SJCRH30 (cell line): ENCODE measurements around the gene TRIML1. TPM values are rescaled to one million over a fixed set of nuclear protein-coding genes. Genes with fewer than 3 reads are reported as not detected.
"Not testable (repeated sequence)": the region's sequence is repeated elsewhere in the genome, so short reads cannot be mapped to it uniquely, and the experiment has no call there.

Source experiments
- DNase-seq, 2 experiments: peaks; one replicate each; pipeline ENCODE4 v3.0.0-alpha.2; 2015 to 2020
- H3K27ac ChIP-seq: fragments of 250-450 bp; sonication (Bioruptor Pico); 2 replicates; pipeline ENCODE4 v1.5.1; 2020; ENCODE audit warnings: mild to moderate bottlenecking, moderate library complexity
- H3K27me3 ChIP-seq: fragments of 250-450 bp; sonication (Bioruptor Pico); 2 replicates; pipeline ENCODE4 v1.5.1; 2020; ENCODE audit warnings: mild to moderate bottlenecking, moderate library complexity
- H3K36me3 ChIP-seq: fragments of 250-450 bp; sonication (Bioruptor Pico); 2 replicates; pipeline ENCODE4 v1.5.1; 2020; ENCODE audit warnings: mild to moderate bottlenecking, moderate library complexity
- H3K4me1 ChIP-seq: fragments of 250-450 bp; sonication (Bioruptor Pico); 2 replicates; pipeline ENCODE4 v1.5.1; 2020; ENCODE audit warnings: mild to moderate bottlenecking, moderate library complexity
- H3K4me3 ChIP-seq: fragments of 250-450 bp; sonication (Bioruptor Pico); 2 replicates; pipeline ENCODE4 v1.5.1; 2020; ENCODE audit warnings: mild to moderate bottlenecking, moderate library complexity
- H3K9me3 ChIP-seq: fragments of 250-450 bp; sonication (Bioruptor Pico); replicated peaks from 2 replicates; pipeline ENCODE4 v1.5.1; 2020; ENCODE audit warnings: mild to moderate bottlenecking, moderate library complexity
- total RNA-seq: library from RNA; depleted of rRNA; stranded (reverse); fragments of >200 nt; shearing (Covaris generic); gene quantifications from 2 replicates; pipeline ENCODE4 v1.2.3, GENCODE V29; 2014

Gene TRIML1
- total RNA-seq, 1 experiment from 2014 or later = not detected

GRCh38 chr4:188138227-188138626, 1.0 kb upstream of the TRIML1 start:
- Histone ChIP-seq H3K36me3 (no peaks in the 10 kb centered on the region), H3K4me1 (no peaks in the 10 kb centered on the region), H3K9me3 (no peaks in the 10 kb centered on the region), H3K27me3 (no peaks in the 10 kb centered on the region), H3K4me3 (no peak overlapping the region), H3K27ac (no peak overlapping the region)
- no peak for DNase-seq

GRCh38 chr4:188139671-188140070, 430 bp downstream of the TRIML1 start:
- Histone ChIP-seq H3K27ac (no peak overlapping the region), H3K4me3 (no peak overlapping the region), H3K36me3 (no peaks in the 10 kb centered on the region), H3K9me3 (no peaks in the 10 kb centered on the region), H3K4me1 (no peaks in the 10 kb centered on the region), H3K27me3 (no peaks in the 10 kb centered on the region)
- no peak for DNase-seq

- Histone ChIP-seq H3K9me3 (no peaks in the 10 kb centered on the region), H3K36me3 (no peaks in the 10 kb centered on the region), H3K27ac (no peak overlapping the region), H3K4me1 (no peaks in the 10 kb centered on the region), H3K27me3 (no peaks in the 10 kb centered on the region), H3K4me3 (no peak overlapping the region)
- no peak for DNase-seq
Measured at GRCh38 chr4:188143731-188144130, 4.5 kb downstream of the TRIML1 start.

GRCh38 chr4:188145601-188146000, 6.4 kb downstream of the TRIML1 start:
- Histone ChIP-seq H3K9me3 (no peaks in the 10 kb centered on the region), H3K4me3 (no peak overlapping the region)
- DNase-seq = no peak

GRCh38 chr4:188146618-188147017, 7.4 kb downstream of the TRIML1 start:
- DNase-seq = no peak
- Histone ChIP-seq H3K9me3 (no peaks in the 10 kb centered on the region), H3K4me3 (no peak overlapping the region), H3K4me1 (no peaks in the 10 kb centered on the region), H3K36me3 (no peaks in the 10 kb centered on the region), H3K27ac (no peak overlapping the region), H3K27me3 (no peaks in the 10 kb centered on the region)

More at GRCh38 chr4:188145601-188146000, 6.4 kb downstream of the TRIML1 start:
- Histone ChIP-seq H3K27me3 (no peaks in the 10 kb centered on the region), H3K4me1 (no peaks in the 10 kb centered on the region), H3K36me3 (no peaks in the 10 kb centered on the region), H3K27ac (no peak overlapping the region)

- Histone ChIP-seq H3K27me3 (no peaks in the 10 kb centered on the region), H3K27ac (no peak overlapping the region), H3K9me3 (no peaks in the 10 kb centered on the region), H3K36me3 (no peaks in the 10 kb centered on the region), H3K4me1 (no peaks in the 10 kb centered on the region), H3K4me3 (no peak overlapping the region)
- DNase-seq = no peak
Measured at GRCh38 chr4:188147176-188147575, 7.9 kb downstream of the TRIML1 start.

- no peak overlapping the region for H3K4me3 ChIP-seq
- H3K27ac ChIP-seq = no peak overlapping the region
- no peak for DNase-seq
- no peaks in the 10 kb centered on the region for H3K36me3 ChIP-seq
- H3K9me3 ChIP-seq = no peaks in the 10 kb centered on the region
- H3K27me3 ChIP-seq = no peaks in the 10 kb centered on the region
- no peaks in the 10 kb centered on the region for H3K4me1 ChIP-seq
Measured at GRCh38 chr4:188147776-188148175, 8.5 kb downstream of the TRIML1 start.

GRCh38 chr4:188154668-188155405, 15.6 kb downstream of the TRIML1 start:
- no peak overlapping the region for H3K4me3 ChIP-seq
- H3K4me1 ChIP-seq = no peaks in the 10 kb centered on the region
- no peak overlapping the region for H3K27ac ChIP-seq
- no peaks in the 10 kb centered on the region for H3K9me3 ChIP-seq
- DNase-seq = no peak
- H3K36me3 ChIP-seq = no peaks in the 10 kb centered on the region
- H3K27me3 ChIP-seq = no peaks in the 10 kb centered on the region

GRCh38 chr4:188158336-188158735, 19.1 kb downstream of the TRIML1 start:
- no peak overlapping the region for H3K27ac ChIP-seq
- no peaks in the 10 kb centered on the region for H3K36me3 ChIP-seq
- H3K9me3 ChIP-seq = no peaks in the 10 kb centered on the region
- no peak overlapping the region for H3K4me3 ChIP-seq
- no peak for DNase-seq
- no peaks in the 10 kb centered on the region for H3K4me1 ChIP-seq
- no peaks in the 10 kb centered on the region for H3K27me3 ChIP-seq

GRCh38 chr4:188159513-188160226, 20.4 kb downstream of the TRIML1 start:
- H3K4me3 ChIP-seq, H3K9me3 ChIP-seq, DNase-seq, H3K27ac ChIP-seq, H3K4me1 ChIP-seq, H3K27me3 ChIP-seq, H3K36me3 ChIP-seq: not testable (repeated sequence)

- no peak for DNase-seq
- Histone ChIP-seq H3K27me3 (no peaks in the 10 kb centered on the region), H3K9me3 (no peaks in the 10 kb centered on the region), H3K36me3 (no peaks in the 10 kb centered on the region), H3K4me1 (no peaks in the 10 kb centered on the region), H3K4me3 (no peak overlapping the region), H3K27ac (no peak overlapping the region)
Measured at GRCh38 chr4:188160406-188160805, 21.2 kb downstream of the TRIML1 start.

GRCh38 chr4:188161167-188161566, 21.9 kb downstream of the TRIML1 start:
- Histone ChIP-seq H3K36me3 (no peaks in the 10 kb centered on the region), H3K4me1 (no peaks in the 10 kb centered on the region), H3K27me3 (no peaks in the 10 kb centered on the region), H3K4me3 (no peak overlapping the region), H3K27ac (no peak overlapping the region), H3K9me3 (no peaks in the 10 kb centered on the region)
- DNase-seq = no peak

GRCh38 chr4:188162698-188163097, 23.5 kb downstream of the TRIML1 start:
- H3K4me1 ChIP-seq = no peaks in the 10 kb centered on the region
- DNase-seq = no peak
- H3K36me3 ChIP-seq = no peaks in the 10 kb centered on the region
- no peak overlapping the region for H3K27ac ChIP-seq
- no peaks in the 10 kb centered on the region for H3K9me3 ChIP-seq
- H3K27me3 ChIP-seq = no peaks in the 10 kb centered on the region
- H3K4me3 ChIP-seq = no peak overlapping the region

GRCh38 chr4:188168726-188169373, 29.6 kb downstream of the TRIML1 start:
- H3K27me3 ChIP-seq = no peaks in the 10 kb centered on the region
- no peak overlapping the region for H3K27ac ChIP-seq
- H3K36me3 ChIP-seq = no peaks in the 10 kb centered on the region
- H3K9me3 ChIP-seq = no peaks in the 10 kb centered on the region
- DNase-seq = no peak
- H3K4me3 ChIP-seq = no peak overlapping the region
- no peaks in the 10 kb centered on the region for H3K4me1 ChIP-seq

- Histone ChIP-seq H3K4me3 (no peak overlapping the region), H3K36me3 (no peaks in the 10 kb centered on the region), H3K4me1 (no peaks in the 10 kb centered on the region), H3K27me3 (no peaks in the 10 kb centered on the region), H3K27ac (no peak overlapping the region), H3K9me3 (no peaks in the 10 kb centered on the region)
- DNase-seq = no peak
Measured at GRCh38 chr4:188171551-188171950, 32.3 kb downstream of the TRIML1 start.
